ENCODE results near the gene ROBO1. TPM values are rescaled to one million over a fixed set of nuclear protein-coding genes. Genes with fewer than 3 reads are reported as not detected.

The ROBO1 gene
- total RNA-seq, 1 experiment from 2014 or later, result 32.2 TPM

GRCh38 chr3:79285871-79286270 lies 481.9 kb downstream of the ROBO1 start:
- Mint-ChIP-seq H3K4me3 (ENCODE audit: unreplicated experiment) (no peak overlapping the region), H3K36me3 (ENCODE audit: insufficient read depth, unreplicated experiment) (no peaks in the 10 kb centered on the region), H3K27me3 (ENCODE audit: insufficient read depth, unreplicated experiment) (peaks cover 27% of the 10 kb centered on the region), H3K27ac (ENCODE audit: low read depth, unreplicated experiment) (no peak overlapping the region), H3K4me1 (ENCODE audit: insufficient read depth, unreplicated experiment) (no peaks in the 10 kb centered on the region), H3K9me3 (ENCODE audit: unreplicated experiment) (no peaks in the 10 kb centered on the region)
- no TSS peak for BruUV-seq (replicated peaks)
- POLR2A ChIA-PET, result no interaction called here
- intact Hi-C loops (cut with micrococcal nuclease), result no loop called here
- no peak for DNase-seq (ENCODE audit: unreplicated experiment)
- TF ChIP-seq CTCF (IDR thresholded peaks at IDR 0.05; ENCODE audit: unreplicated experiment), result no peak
- CTCF ChIA-PET, result interaction anchor here (0.6 kb wide), 1 partner anchor 916 kb away, joined by 3 read pairs; no protein-coding TSS in a partner anchor

GRCh38 chr3:79285380-79285779 lies 482.4 kb downstream of the ROBO1 start:
- CTCF ChIA-PET, result no interaction called here
- no peak for TF ChIP-seq CTCF (IDR thresholded peaks at IDR 0.05; ENCODE audit: unreplicated experiment)
- no TSS peak for BruUV-seq (replicated peaks)
- H3K27ac Mint-ChIP-seq (ENCODE audit: low read depth, unreplicated experiment), result no peak overlapping the region
- H3K4me3 Mint-ChIP-seq (ENCODE audit: unreplicated experiment), result no peak overlapping the region
- intact Hi-C loops (cut with micrococcal nuclease), result no loop called here
- H3K4me1 Mint-ChIP-seq (ENCODE audit: insufficient read depth, unreplicated experiment), result no peaks in the 10 kb centered on the region
- DNase-seq (ENCODE audit: unreplicated experiment), result no peak
- H3K27me3 Mint-ChIP-seq (ENCODE audit: insufficient read depth, unreplicated experiment), result peaks cover 24% of the 10 kb centered on the region
- no peaks in the 10 kb centered on the region for H3K9me3 Mint-ChIP-seq (ENCODE audit: unreplicated experiment)
- H3K36me3 Mint-ChIP-seq (ENCODE audit: insufficient read depth, unreplicated experiment), result no peaks in the 10 kb centered on the region
- POLR2A ChIA-PET, result no interaction called here

GRCh38 chr3:79284781-79285180 lies 483.0 kb downstream of the ROBO1 start:
- no peaks in the 10 kb centered on the region for H3K4me1 Mint-ChIP-seq (ENCODE audit: insufficient read depth, unreplicated experiment)
- H3K4me3 Mint-ChIP-seq (ENCODE audit: unreplicated experiment), result no peak overlapping the region
- no peaks in the 10 kb centered on the region for H3K36me3 Mint-ChIP-seq (ENCODE audit: insufficient read depth, unreplicated experiment)
- no peak for TF ChIP-seq CTCF (IDR thresholded peaks at IDR 0.05; ENCODE audit: unreplicated experiment)
- CTCF ChIA-PET, result no interaction called here
- BruUV-seq (replicated peaks), result no TSS peak
- intact Hi-C loops (cut with micrococcal nuclease), result no loop called here
- H3K9me3 Mint-ChIP-seq (ENCODE audit: unreplicated experiment), result no peaks in the 10 kb centered on the region
- H3K27me3 Mint-ChIP-seq (ENCODE audit: insufficient read depth, unreplicated experiment), result peaks cover 24% of the 10 kb centered on the region
- no peak overlapping the region for H3K27ac Mint-ChIP-seq (ENCODE audit: low read depth, unreplicated experiment)
- POLR2A ChIA-PET, result no interaction called here
- DNase-seq (ENCODE audit: unreplicated experiment), result no peak

GRCh38 chr3:79278681-79279080 lies 489.1 kb downstream of the ROBO1 start:
- no peak overlapping the region for H3K27ac Mint-ChIP-seq (ENCODE audit: low read depth, unreplicated experiment)
- peaks cover 54% of the 10 kb centered on the region for H3K27me3 Mint-ChIP-seq (ENCODE audit: insufficient read depth, unreplicated experiment)
- DNase-seq (ENCODE audit: unreplicated experiment), result no peak
- no peaks in the 10 kb centered on the region for H3K36me3 Mint-ChIP-seq (ENCODE audit: insufficient read depth, unreplicated experiment)
- H3K4me1 Mint-ChIP-seq (ENCODE audit: insufficient read depth, unreplicated experiment), result no peaks in the 10 kb centered on the region
- ChIA-PET CTCF (interaction anchor here (0.7 kb wide), 1 partner anchor 107 kb away, joined by 3 read pairs; no protein-coding TSS in a partner anchor), POLR2A (no interaction called here)
- H3K9me3 Mint-ChIP-seq (ENCODE audit: unreplicated experiment), result peaks cover under 1% of the 10 kb centered on the region
- TF ChIP-seq CTCF (IDR thresholded peaks at IDR 0.05; ENCODE audit: unreplicated experiment), result no peak
- H3K4me3 Mint-ChIP-seq (ENCODE audit: unreplicated experiment), result no peak overlapping the region
- BruUV-seq (replicated peaks), result no TSS peak
- intact Hi-C loops (cut with micrococcal nuclease), result no loop called here

Data from MCF 10A (cell line).